ENCODE measurements around the gene TRAM2. TPM values are rescaled to one million over a fixed set of nuclear protein-coding genes. Genes with fewer than 3 reads are reported as not detected.

Gene TRAM2
- total and polyA plus RNA-seq, 2 of the 13 experiments (the other 11 are each of a cell fraction or from before 2014, with no cell fraction given) = 49.1 to 72.5 TPM

- TF ChIP-seq ZIK1 (CRISPR knock-in tag; IDR thresholded peaks at IDR 0.05; ENCODE audit: borderline replicate concordance, low read depth) (peak; percentile 76; the same call in 1 of the 2 replicates), ZKSCAN1 (IDR thresholded peaks at IDR 0.05; ENCODE audit: low read length) (0 out of 2 replicates have a peak, but pooled peaks have one; percentile 17), POLR2A (IDR thresholded peaks at IDR 0.05; ENCODE audit: insufficient read depth in 1 of 2, low read depth in 2 of 2, low read length in 2 of 2) (peak; percentile 57 to 87), MEIS2 (CRISPR knock-in tag; IDR thresholded peaks at IDR 0.05) (peak; percentile 90; the same call in 1 of the 2 replicates), ZSCAN20 (CRISPR knock-in tag; IDR thresholded peaks at IDR 0.05; ENCODE audit: borderline replicate concordance) (peak; percentile 93), POLR2AphosphoS5 (IDR thresholded peaks at IDR 0.05; ENCODE audit: low read depth, low read length) (peak; percentile 57), ZHX2 (IDR thresholded peaks at IDR 0.05; ENCODE audit: low read depth) (no peak), ZHX2 (CRISPR knock-in tag; IDR thresholded peaks at IDR 0.05; ENCODE audit: borderline replicate concordance) (peak; percentile 88), MXD4 (CRISPR knock-in tag; IDR thresholded peaks at IDR 0.05) (peak; percentile 70), ZSCAN21 (CRISPR knock-in tag; IDR thresholded peaks at IDR 0.05; ENCODE audit: borderline replicate concordance) (peak; percentile 93), CBX5 (CRISPR knock-in tag; IDR thresholded peaks at IDR 0.05; ENCODE audit: borderline replicate concordance) (peak; percentile 43; the same call in 1 of the 2 replicates), CENPT (CRISPR knock-in tag; IDR thresholded peaks at IDR 0.05; ENCODE audit: low read depth) (peak; percentile 11; the same call in 1 of the 2 replicates), NFE2L1 (CRISPR knock-in tag; IDR thresholded peaks at IDR 0.05; ENCODE audit: borderline replicate concordance) (no peak), ZNF142 (CRISPR knock-in tag; IDR thresholded peaks at IDR 0.05) (peak; percentile 92), CBFB (CRISPR knock-in tag; IDR thresholded peaks at IDR 0.05) (no peak), SRSF4 (IDR thresholded peaks at IDR 0.05; ENCODE audit: low read depth, low read length, poor library complexity, severe bottlenecking) (peak; percentile 71), ZNF333 (CRISPR knock-in tag; IDR thresholded peaks at IDR 0.05; ENCODE audit: borderline replicate concordance) (no peak; the same call in 1 of the 2 replicates)
Observed at GRCh38 chr6:52577022-52577777, at the start of gene TRAM2 (continued).

Measured in HepG2 (cell line).